PC-3 (cell line): ENCODE results near the gene NSRP1. TPM values are rescaled to one million over a fixed set of nuclear protein-coding genes. Genes with fewer than 3 reads are reported as not detected.

ENCODE experiments used
- ATAC-seq: fragments of 200-7000 bp; cut with Tn5 transposase; 2 replicates; pipeline ENCODE4 v1.9.1; 2020; ENCODE audit warnings: mild to moderate bottlenecking, moderate library complexity
- BruUV-seq: library from RNA; stranded (reverse); fragments of 400-500 nt; replicated peaks from 2 replicates; lab custom pipeline; 2021; lab: Mats Ljungman, UMichigan
- CTCF ChIA-PET: fragments of 300-600 bp; sonication (Branson Sonifier 250); formaldehyde crosslinking; loops from one replicate; lab custom pipeline; 2022; ENCODE audit warnings: antibody characterized with exemption; lab: Charles Lee
- POLR2A ChIA-PET: fragments of 300-600 bp; sonication (Branson Sonifier 250); formaldehyde crosslinking; loops from one replicate; lab custom pipeline; 2022; ENCODE audit warnings: antibody characterized with exemption; ENCODE audit not compliant: unreplicated experiment; lab: Charles Lee
- DNase-seq: peaks from one replicate; pipeline ENCODE4 v3.0.0-alpha.2; 2015
- H2AFZ ChIP-seq: fragments of 300-600 bp; sonication (generic); 2 replicates; pipeline ENCODE4 v1.6.0; 2016; ENCODE audit warnings: antibody characterized with exemption, low read length
- H3F3A ChIP-seq: fragments of 300-600 bp; sonication (generic); one replicate; pipeline ENCODE4 v1.6.0; 2017; ENCODE audit warnings: antibody characterized with exemption, low read length, control low read depth, mild to moderate bottlenecking; ENCODE audit not compliant: unreplicated experiment
- H3K27ac ChIP-seq: fragments of 300-600 bp; sonication (generic); 2 replicates; pipeline ENCODE4 v1.5.1; 2016; ENCODE audit warnings: mild to moderate bottlenecking, low read length
- H3K27me3 ChIP-seq: fragments of 300-600 bp; sonication (generic); 2 replicates; pipeline ENCODE4 v1.6.1; 2016; ENCODE audit warnings: low read length, mixed read lengths
- H3K36me3 ChIP-seq: fragments of 300-600 bp; sonication (generic); 2 replicates; pipeline ENCODE4 v1.6.1; 2016; ENCODE audit warnings: low read depth, mixed run types, low read length, mixed read lengths
- H3K4me1 ChIP-seq: fragments of 300-600 bp; sonication (generic); 2 replicates; pipeline ENCODE4 v1.5.1; 2016; ENCODE audit warnings: low read length; ENCODE audit not compliant: insufficient read depth
- H3K4me2 ChIP-seq: fragments of 300-600 bp; sonication (generic); 2 replicates; pipeline ENCODE4 v1.6.0; 2016; ENCODE audit warnings: low read length
- H3K4me3 ChIP-seq: fragments of 300-600 bp; sonication (generic); 2 replicates; pipeline ENCODE4 v1.5.1; 2016; ENCODE audit warnings: mild to moderate bottlenecking, low read length, mixed read lengths
- H3K79me2 ChIP-seq: fragments of 300-600 bp; sonication (generic); 2 replicates; pipeline ENCODE4 v1.6.1; 2017; ENCODE audit warnings: low read length, mixed read lengths
- H3K9ac ChIP-seq: fragments of 300-600 bp; sonication (generic); 2 replicates; pipeline ENCODE4 v1.6.0; 2016; ENCODE audit warnings: mild to moderate bottlenecking, low read length
- H3K9me2 ChIP-seq: fragments of 300-600 bp; sonication (generic); replicated peaks from 2 replicates; pipeline ENCODE4 v1.6.1; 2016; ENCODE audit warnings: mixed run types, low read length, mixed read lengths
- H3K9me3 ChIP-seq: fragments of 300-600 bp; sonication (generic); 2 replicates; pipeline ENCODE4 v1.6.1; 2016; ENCODE audit warnings: low read length, mixed read lengths
- H4K20me1 ChIP-seq: fragments of 300-600 bp; sonication (generic); 2 replicates; pipeline ENCODE4 v1.6.1; 2016; ENCODE audit warnings: low read length, mixed read lengths
- CTCF ChIP-seq: fragments of 300-600 bp; sonication (generic); conservative IDR thresholded peaks from 2 replicates; pipeline ENCODE4 v1.5.1; 2017; ENCODE audit warnings: antibody characterized with exemption, low read depth, mild to moderate bottlenecking, low read length
- EZH2 ChIP-seq: fragments of 300-600 bp; sonication (generic); IDR thresholded peaks from one replicate; pipeline ENCODE4 v1.6.1; 2017; ENCODE audit warnings: antibody characterized with exemption, mild to moderate bottlenecking, low read length; ENCODE audit not compliant: unreplicated experiment
- EZH2phosphoT487 ChIP-seq: fragments of 300-600 bp; sonication (generic); IDR thresholded peaks from 2 replicates; pipeline ENCODE4 v1.6.1; 2018; ENCODE audit warnings: mild to moderate bottlenecking, antibody characterized with exemption, low read length, borderline replicate concordance
- intact Hi-C: fragments of 100-400 bp; cut with micrococcal nuclease; formaldehyde crosslinking; loops from 2 replicates; pipeline ENCODE4 v1.9.0; 2023
- total RNA-seq: library from RNA; depleted of rRNA; stranded (reverse); fragments of >200 nt; gene quantifications from 2 replicates; pipeline ENCODE4 v1.2.3, GENCODE V29; 2014

Gene NSRP1
- total RNA-seq, 1 experiment from 2014 or later, result 6.4 TPM

GRCh38 chr17:30176855-30177254 is 60.2 kb downstream of the NSRP1 start:
- CTCF ChIA-PET, result no interaction called here
- ATAC-seq (no peak), DNase-seq (no peak)
- Histone ChIP-seq H3K9ac (no peak overlapping the region), H3K9me2 (no peaks in the 10 kb centered on the region), H3K79me2 (no peaks in the 10 kb centered on the region), H3K4me1 (peaks cover 7% of the 10 kb centered on the region), H3K36me3 (peaks cover 3% of the 10 kb centered on the region; the same call in 1 of the 2 replicates), H3K9me3 (no peaks in the 10 kb centered on the region), H3F3A (no peaks in the 10 kb centered on the region), H3K4me3 (no peak overlapping the region), H2AFZ (no peak overlapping the region), H4K20me1 (no peaks in the 10 kb centered on the region), H3K4me2 (no peak overlapping the region), H3K27ac (no peak overlapping the region), H3K27me3 (no peaks in the 10 kb centered on the region)
- intact Hi-C loops, result no loop called here
- BruUV-seq, result no TSS peak
- TF ChIP-seq EZH2phosphoT487 (no peak), CTCF (no peak), EZH2 (no peak)
- POLR2A ChIA-PET, result no interaction called here

- Histone ChIP-seq H3K27ac (no peak overlapping the region), H3F3A (no peaks in the 10 kb centered on the region), H3K9me2 (no peaks in the 10 kb centered on the region), H3K36me3 (peaks cover 11% of the 10 kb centered on the region; the same call in 1 of the 2 replicates), H3K4me3 (no peak overlapping the region), H3K9me3 (no peaks in the 10 kb centered on the region), H3K79me2 (no peaks in the 10 kb centered on the region), H4K20me1 (no peaks in the 10 kb centered on the region), H3K4me2 (no peak overlapping the region), H3K9ac (no peak overlapping the region), H3K27me3 (no peaks in the 10 kb centered on the region), H3K4me1 (no peaks in the 10 kb centered on the region), H2AFZ (no peak overlapping the region)
- BruUV-seq, result no TSS peak
- CTCF ChIA-PET, result no interaction called here
- no peak for TF ChIP-seq EZH2phosphoT487
- no peak for TF ChIP-seq EZH2
- TF ChIP-seq CTCF, result no peak
- intact Hi-C loops, result no loop called here
- ATAC-seq (no peak), DNase-seq (no peak)
- POLR2A ChIA-PET, result no interaction called here
Observed at GRCh38 chr17:30186761-30187160, 70.1 kb downstream of the NSRP1 start.

- ChIA-PET CTCF (no interaction called here), POLR2A (no interaction called here)
- BruUV-seq, result no TSS peak
- Histone ChIP-seq H3K9ac (no peak overlapping the region), H2AFZ (no peak overlapping the region), H4K20me1 (no peaks in the 10 kb centered on the region), H3K27me3 (no peaks in the 10 kb centered on the region), H3K27ac (no peak overlapping the region), H3K9me2 (no peaks in the 10 kb centered on the region), H3K4me3 (no peak overlapping the region), H3K9me3 (no peaks in the 10 kb centered on the region), H3F3A (no peaks in the 10 kb centered on the region), H3K79me2 (no peaks in the 10 kb centered on the region), H3K4me2 (no peak overlapping the region), H3K36me3 (peaks cover 11% of the 10 kb centered on the region; the same call in 1 of the 2 replicates), H3K4me1 (no peaks in the 10 kb centered on the region)
- ATAC-seq, result no peak
- no peak for DNase-seq
- intact Hi-C loops, result no loop called here
- no peak for TF ChIP-seq CTCF
- no peak for TF ChIP-seq EZH2
- no peak for TF ChIP-seq EZH2phosphoT487
Observed at GRCh38 chr17:30187573-30187972, 71.0 kb downstream of the NSRP1 start.
